Activated naive CD4-positive, alpha-beta T cell treated with anti-CD3 and anti-CD28 coated beads, Interleukin-2, amount 50 U/mL, for 16 hours (primary cell): ENCODE data around the gene IGFBP3.

Source experiments
- DNase-seq: peaks from one replicate; pipeline ENCODE4 v3.0.0-alpha.2; 2020

The IGFBP3 gene

GRCh38 chr7:45921699-45922519 lies 837 bp upstream of the IGFBP3 start:
- DNase-seq, result no peak

GRCh38 chr7:45921381-45921698 lies 268 bp upstream of the IGFBP3 start:
- DNase-seq, result no peak

GRCh38 chr7:45919993-45920459 lies 1.0 kb downstream of the IGFBP3 start:
- DNase-seq, result no peak

GRCh38 chr7:45919231-45919784 lies 1.8 kb downstream of the IGFBP3 start:
- DNase-seq, result no peak

- no peak for DNase-seq
Measured at GRCh38 chr7:45918556-45918955, 2.5 kb downstream of the IGFBP3 start.

- peak; percentile 74 for DNase-seq
Measured at GRCh38 chr7:45917658-45918057, 3.4 kb downstream of the IGFBP3 start.

GRCh38 chr7:45917064-45917463 lies 4.0 kb downstream of the IGFBP3 start:
- DNase-seq, result no peak

GRCh38 chr7:45915606-45916005 lies 5.5 kb downstream of the IGFBP3 start:
- DNase-seq, result no peak

- DNase-seq, result no peak
Measured at GRCh38 chr7:45914911-45915310, 6.2 kb downstream of the IGFBP3 start.

- no peak for DNase-seq
Measured at GRCh38 chr7:45912972-45913371, 8.1 kb downstream of the IGFBP3 start.

GRCh38 chr7:45911311-45911710 lies 9.8 kb downstream of the IGFBP3 start:
- DNase-seq, result no peak

GRCh38 chr7:45910855-45911254 lies 10.2 kb downstream of the IGFBP3 start:
- DNase-seq, result no peak

GRCh38 chr7:45909561-45909960 lies 11.5 kb downstream of the IGFBP3 start:
- DNase-seq, result no peak

GRCh38 chr7:45902820-45903219 lies 18.3 kb downstream of the IGFBP3 start:
- DNase-seq, result no peak

GRCh38 chr7:45901566-45901965 lies 19.5 kb downstream of the IGFBP3 start:
- no peak for DNase-seq

GRCh38 chr7:45898222-45898621 lies 22.9 kb downstream of the IGFBP3 start:
- no peak for DNase-seq

- no peak for DNase-seq
Measured at GRCh38 chr7:45897042-45897690, 23.9 kb downstream of the IGFBP3 start.

- no peak for DNase-seq
Measured at GRCh38 chr7:45894665-45895062, 26.4 kb downstream of the IGFBP3 start.

GRCh38 chr7:45893996-45894664 lies 26.9 kb downstream of the IGFBP3 start:
- DNase-seq, result no peak

GRCh38 chr7:45893374-45893995 lies 27.6 kb downstream of the IGFBP3 start:
- no peak for DNase-seq

GRCh38 chr7:45892407-45893035 lies 28.6 kb downstream of the IGFBP3 start:
- DNase-seq, result no peak
